ENCODE results near the gene ATG9B.

The ATG9B gene

GRCh38 chr7:151008511-151009323 lies 15.6 kb downstream of the ATG9B start:
- peak overlapping the region; percentile 60 for H3K4me2 ChIP-seq (ENCODE audit: low read depth, low read length)
- H4K20me1 ChIP-seq (ENCODE audit: insufficient read depth, low read length): no peaks in the 10 kb centered on the region
- H3F3A ChIP-seq (ENCODE audit: insufficient read depth, low read length): 0 out of 2 replicates have a peak, but pooled peaks cover 4% of the 10 kb centered on the region
- no peak for TF ChIP-seq EZH2 (optimal IDR thresholded peaks at IDR 0.05; ENCODE audit: low read depth, low read length)
- TF ChIP-seq, protein P1, sequence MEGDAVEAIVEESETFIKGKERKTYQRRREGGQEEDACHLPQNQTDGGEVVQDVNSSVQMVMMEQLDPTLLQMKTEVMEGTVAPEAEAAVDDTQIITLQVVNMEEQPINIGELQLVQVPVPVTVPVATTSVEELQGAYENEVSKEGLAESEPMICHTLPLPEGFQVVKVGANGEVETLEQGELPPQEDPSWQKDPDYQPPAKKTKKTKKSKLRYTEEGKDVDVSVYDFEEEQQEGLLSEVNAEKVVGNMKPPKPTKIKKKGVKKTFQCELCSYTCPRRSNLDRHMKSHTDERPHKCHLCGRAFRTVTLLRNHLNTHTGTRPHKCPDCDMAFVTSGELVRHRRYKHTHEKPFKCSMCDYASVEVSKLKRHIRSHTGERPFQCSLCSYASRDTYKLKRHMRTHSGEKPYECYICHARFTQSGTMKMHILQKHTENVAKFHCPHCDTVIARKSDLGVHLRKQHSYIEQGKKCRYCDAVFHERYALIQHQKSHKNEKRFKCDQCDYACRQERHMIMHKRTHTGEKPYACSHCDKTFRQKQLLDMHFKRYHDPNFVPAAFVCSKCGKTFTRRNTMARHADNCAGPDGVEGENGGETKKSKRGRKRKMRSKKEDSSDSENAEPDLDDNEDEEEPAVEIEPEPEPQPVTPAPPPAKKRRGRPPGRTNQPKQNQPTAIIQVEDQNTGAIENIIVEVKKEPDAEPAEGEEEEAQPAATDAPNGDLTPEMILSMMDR (IDR thresholded peaks at IDR 0.05; ENCODE audit: low read length): peak; percentile 98
- no peak for TF ChIP-seq EZH2phosphoT487 (IDR thresholded peaks at IDR 0.05; ENCODE audit: low read length)
- peak overlapping the region; percentile 53; the same call in 1 of the 2 replicates for H3K9ac ChIP-seq (ENCODE audit: low read length)
- no peaks in the 10 kb centered on the region for H3K79me2 ChIP-seq (ENCODE audit: low read length)
- peaks cover 4% of the 10 kb centered on the region; the same call in 1 of the 2 replicates for H3K4me1 ChIP-seq (ENCODE audit: low read length)
- peak overlapping the region; percentile 49 for H3K4me3 ChIP-seq (ENCODE audit: low read length)
- peaks cover 17% of the 10 kb centered on the region for H3K27me3 ChIP-seq (replicated peaks; ENCODE audit: insufficient read depth, low read length)
- no peaks in the 10 kb centered on the region for H3K36me3 ChIP-seq (replicated peaks; ENCODE audit: insufficient read depth, low read length)
- no peaks in the 10 kb centered on the region for H3K9me2 ChIP-seq (replicated peaks; ENCODE audit: insufficient read depth, low read length)
- H2AFZ ChIP-seq (ENCODE audit: low read length): peak overlapping the region; percentile 61
- H3K9me3 ChIP-seq (replicated peaks; ENCODE audit: insufficient read depth, low read length): no peaks in the 10 kb centered on the region
- DNase-seq: peak; percentile 89
- peak overlapping the region; percentile 30; the same call in 1 of the 2 replicates for H3K27ac ChIP-seq (ENCODE audit: low read length)

DNA sequence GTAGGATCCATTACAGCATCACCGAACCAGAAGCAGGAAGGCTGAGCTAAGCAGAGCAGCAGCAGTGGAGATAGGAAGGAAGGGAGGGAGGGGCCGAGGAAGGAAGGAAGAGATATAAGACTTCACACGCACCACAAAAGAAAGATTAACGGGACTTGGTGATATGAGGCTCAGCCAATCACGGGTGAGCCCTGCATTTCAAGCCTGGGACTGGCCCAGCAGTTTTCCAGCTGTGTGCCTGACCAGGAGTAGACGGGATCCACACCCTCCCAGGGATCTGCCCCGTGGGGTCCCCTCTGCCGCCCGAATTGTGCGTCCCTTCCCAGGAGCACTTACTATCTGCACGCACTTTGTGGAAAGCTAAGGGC lies 16.2 kb downstream of the ATG9B start:
- H2AFZ ChIP-seq (ENCODE audit: low read length): peak overlapping the region; percentile 61
- H3K4me1 ChIP-seq (ENCODE audit: low read length): peaks cover 2% of the 10 kb centered on the region; the same call in 1 of the 2 replicates
- H3K9me3 ChIP-seq (replicated peaks; ENCODE audit: insufficient read depth, low read length): no peaks in the 10 kb centered on the region
- no peaks in the 10 kb centered on the region for H3K9me2 ChIP-seq (replicated peaks; ENCODE audit: insufficient read depth, low read length)
- TF ChIP-seq EZH2phosphoT487 (IDR thresholded peaks at IDR 0.05; ENCODE audit: low read length) (no peak), EZH2 (optimal IDR thresholded peaks at IDR 0.05; ENCODE audit: low read depth, low read length) (no peak)
- TF ChIP-seq, protein P1 (IDR thresholded peaks at IDR 0.05; ENCODE audit: low read length): no peak
- H3K4me2 ChIP-seq (ENCODE audit: low read depth, low read length): peak overlapping the region; percentile 60
- H3K9ac ChIP-seq (ENCODE audit: low read length): peak overlapping the region; percentile 43; the same call in 1 of the 2 replicates
- H3K79me2 ChIP-seq (ENCODE audit: low read length): no peaks in the 10 kb centered on the region
- H4K20me1 ChIP-seq (ENCODE audit: insufficient read depth, low read length): no peaks in the 10 kb centered on the region
- H3K27ac ChIP-seq (ENCODE audit: low read length): peak overlapping the region; percentile 30; the same call in 1 of the 2 replicates
- 0 out of 2 replicates have a peak, but pooled peaks cover 3% of the 10 kb centered on the region for H3F3A ChIP-seq (ENCODE audit: insufficient read depth, low read length)
- H3K36me3 ChIP-seq (replicated peaks; ENCODE audit: insufficient read depth, low read length): no peaks in the 10 kb centered on the region
- peak overlapping the region; percentile 49 for H3K4me3 ChIP-seq (ENCODE audit: low read length)
- peaks cover 15% of the 10 kb centered on the region for H3K27me3 ChIP-seq (replicated peaks; ENCODE audit: insufficient read depth, low read length)
- peak; percentile 27 for DNase-seq

DNA sequence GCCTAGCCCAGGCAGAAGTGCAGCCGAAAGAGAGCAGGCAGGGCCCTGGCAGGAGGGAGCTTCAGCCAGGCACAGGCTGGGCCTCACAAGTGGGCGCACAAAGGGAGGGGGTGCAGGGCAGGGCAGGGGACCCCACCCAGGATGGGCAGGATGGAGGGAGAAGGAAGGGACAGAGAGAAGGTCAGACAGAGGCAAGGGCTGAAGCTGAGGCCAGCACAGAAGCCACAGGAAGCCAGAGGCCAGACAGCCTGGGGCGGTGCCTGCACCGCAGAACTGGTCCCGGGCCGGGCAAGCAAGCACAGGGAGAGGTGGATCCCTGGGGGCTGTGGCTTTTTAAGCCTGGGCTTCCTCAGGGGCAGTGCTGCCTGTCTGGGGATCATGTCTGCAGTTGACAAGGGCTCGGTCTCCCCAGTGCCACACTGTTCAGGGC lies 16.8 kb downstream of the ATG9B start:
- DNase-seq: no peak
- Histone ChIP-seq H3K27me3 (replicated peaks; ENCODE audit: insufficient read depth, low read length) (peaks cover 9% of the 10 kb centered on the region), H3K36me3 (replicated peaks; ENCODE audit: insufficient read depth, low read length) (no peaks in the 10 kb centered on the region), H3K9me2 (replicated peaks; ENCODE audit: insufficient read depth, low read length) (no peaks in the 10 kb centered on the region), H4K20me1 (ENCODE audit: insufficient read depth, low read length) (no peaks in the 10 kb centered on the region), H3F3A (ENCODE audit: insufficient read depth, low read length) (no peaks in the 10 kb centered on the region), H3K9me3 (replicated peaks; ENCODE audit: insufficient read depth, low read length) (no peaks in the 10 kb centered on the region), H3K4me1 (ENCODE audit: low read length) (no peaks in the 10 kb centered on the region), H2AFZ (ENCODE audit: low read length) (peak overlapping the region; percentile 61), H3K4me3 (ENCODE audit: low read length) (0 out of 2 replicates have a peak overlapping the region, but pooled peaks have one; percentile 49), H3K79me2 (ENCODE audit: low read length) (no peaks in the 10 kb centered on the region), H3K9ac (ENCODE audit: low read length) (no peak overlapping the region), H3K27ac (ENCODE audit: low read length) (no peak overlapping the region), H3K4me2 (ENCODE audit: low read depth, low read length) (peak overlapping the region; percentile 60; the same call in 1 of the 2 replicates)
- TF ChIP-seq EZH2phosphoT487 (IDR thresholded peaks at IDR 0.05; ENCODE audit: low read length) (no peak), EZH2 (optimal IDR thresholded peaks at IDR 0.05; ENCODE audit: low read depth, low read length) (no peak)
- TF ChIP-seq, protein P1 (IDR thresholded peaks at IDR 0.05; ENCODE audit: low read length): no peak

Measured in MM.1S (cell line).